HG03139 (cell line): ENCODE measurements around the gene AFG1L.
"Not testable (repeated sequence)": the region's sequence is repeated elsewhere in the genome, so short reads cannot be mapped to it uniquely, and the experiment has no call there.

Experiments used
- ATAC-seq: cut with Tn5 transposase; IDR thresholded peaks from one replicate; pipeline ENCODE4 v1.9.1; 2021; ENCODE audit not compliant: unreplicated experiment

AFG1L gene

DNA sequence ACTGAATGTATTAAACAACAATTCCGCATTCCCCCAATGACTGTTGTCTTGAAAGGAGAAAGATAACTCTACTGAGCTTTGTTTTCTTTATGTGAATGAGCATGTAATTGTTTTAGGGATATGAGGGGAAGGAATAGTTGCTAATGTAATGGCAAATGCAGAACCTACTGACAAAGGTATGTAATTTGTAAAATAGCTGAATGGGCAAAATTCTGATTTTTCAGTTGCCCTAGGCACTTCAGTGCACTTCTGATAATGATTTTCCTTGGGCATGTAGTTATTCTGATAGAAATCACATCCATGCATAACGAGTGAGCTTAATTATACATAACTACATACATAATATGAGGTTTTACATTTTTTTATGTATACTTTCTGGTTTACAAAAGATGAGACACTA, 212.5 kb downstream of the AFG1L start:
- no peak for ATAC-seq

DNA sequence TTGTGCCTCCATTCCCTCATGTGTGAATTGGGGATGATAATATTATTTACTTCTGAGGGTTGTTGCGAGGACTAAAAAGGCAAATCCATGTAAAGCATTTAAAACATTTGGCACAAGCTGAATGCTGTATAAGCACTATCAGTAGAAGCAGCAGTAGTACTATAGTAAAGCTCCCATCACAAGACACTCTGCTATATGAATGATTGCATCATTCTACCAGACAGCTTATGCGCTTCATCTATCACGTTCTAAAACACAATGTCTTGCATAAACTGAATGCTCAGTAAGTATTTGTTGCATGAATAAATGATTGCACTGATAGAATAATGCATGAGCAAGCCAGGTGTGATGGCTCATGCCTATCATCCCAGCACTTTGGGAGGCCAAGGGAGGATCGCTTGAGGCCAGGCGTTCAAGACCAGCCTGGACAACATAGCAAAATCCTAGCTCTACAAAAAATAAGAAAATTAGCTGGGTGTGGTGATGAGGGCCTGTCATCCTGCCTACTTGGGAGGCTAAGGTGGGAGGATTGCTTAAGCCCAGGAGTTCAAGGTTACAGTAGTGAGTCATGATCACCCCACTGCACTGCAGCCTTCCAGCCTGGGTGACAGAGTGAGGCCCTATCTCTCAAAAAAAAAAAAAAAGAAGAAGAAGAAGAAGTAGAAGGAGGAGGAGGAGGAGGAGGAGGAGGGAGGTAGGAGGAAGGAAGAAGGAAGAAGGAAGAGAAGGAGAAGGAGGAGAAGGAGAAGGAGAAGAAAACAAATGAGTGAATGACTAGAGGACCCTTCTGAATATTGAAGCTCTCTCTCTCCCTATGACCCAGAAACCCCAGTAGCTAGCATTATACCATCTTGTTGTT, 215.8 kb downstream of the AFG1L start:
- ATAC-seq = no peak

DNA sequence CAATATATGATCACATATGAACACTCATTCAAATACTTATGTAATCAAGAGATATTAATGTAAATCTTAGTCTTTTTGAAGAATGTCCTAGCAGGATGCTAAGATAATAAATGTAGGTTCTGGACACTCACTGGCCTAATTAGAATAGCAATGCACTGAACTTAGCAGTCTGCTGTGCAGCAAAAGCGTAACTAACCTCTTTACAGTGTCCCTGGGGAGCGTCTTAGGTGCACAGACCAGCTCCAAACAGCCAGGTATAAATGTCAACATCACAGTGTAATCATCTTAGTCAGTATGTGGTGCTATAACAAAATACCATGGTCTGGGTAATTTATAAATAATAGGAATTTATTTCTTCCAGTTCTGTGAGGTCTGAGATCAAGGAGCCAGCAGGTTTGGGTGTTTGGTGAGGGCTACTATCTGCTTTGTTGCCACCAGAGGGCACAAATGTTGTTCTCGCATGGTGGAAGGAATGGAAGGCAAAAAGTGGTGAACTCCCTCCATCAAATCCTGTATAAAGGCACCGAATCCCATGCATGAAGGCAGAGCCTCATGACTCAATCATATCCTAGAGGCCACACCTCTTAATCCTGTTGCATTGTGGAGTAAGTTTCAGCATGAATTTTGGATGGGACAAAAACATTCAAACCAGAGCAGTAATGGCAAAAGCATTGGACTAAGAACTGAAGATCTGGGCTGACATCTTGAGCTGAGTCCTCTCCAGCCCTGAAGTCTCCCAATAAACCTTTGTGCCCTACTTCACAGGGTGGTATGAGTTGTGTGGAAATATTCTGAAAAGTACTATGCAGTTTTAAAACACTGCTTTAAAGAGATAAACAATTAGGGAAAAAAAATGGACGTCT, 224.1 kb downstream of the AFG1L start:
- no peak for ATAC-seq

- no peak for ATAC-seq
These were observed 226.8 kb downstream of the AFG1L start for GRCh38 chr6:108521616-108522107.

DNA sequence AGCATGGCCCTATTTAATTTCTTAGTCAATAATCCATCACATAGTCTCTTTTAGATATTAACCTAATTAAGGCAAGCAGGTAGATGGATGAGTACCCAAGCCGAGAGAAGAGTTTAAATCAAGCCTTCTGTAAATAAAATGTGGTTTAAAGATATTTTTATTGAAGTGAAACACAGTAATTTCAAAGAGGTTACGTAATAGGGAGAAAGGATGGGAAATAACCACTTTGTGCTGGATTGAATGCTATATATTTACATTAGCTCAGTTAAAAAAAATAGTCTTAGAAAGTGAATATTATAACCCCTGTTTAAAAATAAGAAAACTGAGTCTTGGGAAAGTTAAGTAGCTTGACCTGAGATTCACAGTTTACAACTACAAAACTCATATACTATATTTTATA, 228.8 kb downstream of the AFG1L start:
- no peak for ATAC-seq

- no peak for ATAC-seq
These were observed 229.8 kb downstream of the AFG1L start for GRCh38 chr6:108524528-108525248.

DNA sequence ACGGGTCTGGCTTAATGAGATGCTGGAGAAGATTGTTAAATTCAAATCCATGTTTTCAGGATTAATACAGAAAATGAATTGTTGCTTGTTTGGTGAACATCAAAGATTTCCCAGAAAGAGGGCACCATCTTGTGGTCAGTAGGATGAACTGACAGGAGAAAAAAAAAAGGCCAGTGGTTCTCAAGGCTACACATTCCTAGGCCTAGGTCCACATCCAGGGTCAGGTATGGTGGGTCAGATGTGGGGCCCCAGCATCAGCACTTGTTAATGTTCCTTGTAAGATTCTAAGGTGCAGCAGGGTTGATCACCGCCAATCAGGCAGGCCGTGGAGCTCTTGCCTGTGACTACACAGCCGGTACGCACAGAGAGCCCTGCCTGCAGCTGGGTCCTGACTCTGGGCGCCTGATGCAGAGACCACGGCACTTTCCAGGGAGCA, 231.9 kb downstream of the AFG1L start:
- no peak for ATAC-seq

DNA sequence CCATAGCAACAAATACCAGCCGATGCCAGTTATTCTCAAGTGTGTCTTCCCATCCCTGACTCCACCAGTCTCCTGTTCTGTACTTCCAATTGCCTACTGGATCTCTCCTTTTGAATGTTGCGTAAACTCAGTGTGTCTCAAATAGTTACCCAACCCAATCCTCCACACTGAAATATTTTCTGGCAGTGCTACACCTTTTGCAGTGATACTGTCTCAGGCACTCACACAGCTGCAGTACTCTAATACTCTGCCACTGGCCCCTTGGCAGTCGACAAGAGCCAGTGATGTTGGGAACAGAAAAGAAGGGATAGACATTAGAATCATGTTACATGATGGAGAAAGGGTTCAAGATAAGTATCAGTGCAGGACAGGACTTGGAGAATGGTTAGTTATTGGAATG, 234.0 kb downstream of the AFG1L start:
- no peak for ATAC-seq

- ATAC-seq = no peak
These were observed 236.5 kb downstream of the AFG1L start for GRCh38 chr6:108531332-108531731.

DNA sequence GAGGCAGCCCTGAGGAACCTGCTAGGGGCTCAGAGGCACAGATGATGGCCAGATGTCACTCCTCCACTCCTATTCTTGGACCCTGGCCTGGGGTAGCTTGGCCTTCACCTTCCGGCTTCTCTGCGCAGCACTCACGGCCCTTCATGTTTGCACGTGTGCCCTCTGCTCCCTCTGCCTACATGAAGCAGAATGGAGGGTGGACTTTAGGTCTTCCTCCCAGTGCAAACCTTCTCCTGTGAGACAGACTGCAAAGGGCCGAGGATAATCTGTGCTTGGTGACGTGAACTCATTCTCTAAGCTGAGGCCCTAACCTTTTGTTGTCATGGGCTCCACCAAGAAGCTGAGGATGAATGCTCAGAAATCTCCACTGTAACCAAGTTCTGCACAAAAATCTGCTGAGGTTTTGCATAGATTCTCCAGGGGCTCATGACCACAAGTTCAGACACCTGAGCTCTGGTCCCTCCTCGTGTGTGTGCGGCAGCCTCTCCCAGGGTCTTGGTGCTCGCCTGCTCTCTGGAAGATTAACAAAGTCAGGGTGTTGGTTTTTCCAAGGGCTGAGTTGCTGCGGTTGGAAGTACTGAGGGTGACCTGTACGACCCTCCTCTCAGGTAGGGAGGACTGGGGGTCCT, 240.4 kb downstream of the AFG1L start:
- ATAC-seq = no peak

GRCh38 chr6:108535920-108536535, 241.2 kb downstream of the AFG1L start:
- not testable (repeated sequence) for ATAC-seq

DNA sequence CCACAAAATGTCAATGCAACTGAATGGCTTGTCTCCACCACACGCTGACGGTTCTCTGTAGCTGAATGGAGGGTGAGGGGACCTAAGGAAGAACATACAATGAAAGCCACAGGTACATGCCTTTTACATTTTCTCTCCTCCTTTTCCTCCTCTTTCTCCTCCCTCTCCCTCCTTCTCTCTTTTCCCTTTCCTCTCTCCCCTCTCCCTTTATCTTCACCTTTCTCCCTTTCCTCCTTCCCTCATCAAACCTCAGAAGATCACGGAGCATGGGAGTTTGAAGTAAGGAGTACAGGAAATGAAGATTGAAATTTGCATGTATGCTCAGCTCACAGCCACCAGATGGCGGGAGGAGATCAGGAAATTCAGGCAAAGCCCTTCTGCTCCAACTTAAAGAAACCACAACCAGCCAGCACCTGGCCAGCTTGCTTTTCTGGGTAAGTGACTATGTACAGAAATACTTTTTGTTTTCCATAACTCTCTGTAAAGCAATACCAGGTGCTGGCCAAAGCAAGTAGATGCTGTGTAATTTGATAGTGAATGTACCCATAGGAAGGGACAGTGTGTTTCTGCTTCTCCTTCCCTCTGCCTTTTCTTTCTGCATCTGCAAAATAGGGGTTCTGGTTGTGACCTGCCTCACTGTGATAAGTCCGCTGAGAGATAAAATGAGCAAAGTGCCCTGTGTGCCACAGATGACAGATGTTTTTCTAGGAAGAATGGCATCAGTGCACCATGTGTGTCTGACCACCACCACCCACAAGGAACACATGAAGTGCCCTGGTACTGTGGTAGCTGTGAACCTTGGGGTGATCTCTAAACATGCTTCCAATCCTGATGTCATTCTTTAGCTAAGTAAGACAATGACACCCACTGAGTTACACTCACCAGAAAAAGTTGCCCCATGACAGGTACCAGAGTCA, 247.2 kb downstream of the AFG1L start:
- peak; percentile 50 for ATAC-seq

DNA sequence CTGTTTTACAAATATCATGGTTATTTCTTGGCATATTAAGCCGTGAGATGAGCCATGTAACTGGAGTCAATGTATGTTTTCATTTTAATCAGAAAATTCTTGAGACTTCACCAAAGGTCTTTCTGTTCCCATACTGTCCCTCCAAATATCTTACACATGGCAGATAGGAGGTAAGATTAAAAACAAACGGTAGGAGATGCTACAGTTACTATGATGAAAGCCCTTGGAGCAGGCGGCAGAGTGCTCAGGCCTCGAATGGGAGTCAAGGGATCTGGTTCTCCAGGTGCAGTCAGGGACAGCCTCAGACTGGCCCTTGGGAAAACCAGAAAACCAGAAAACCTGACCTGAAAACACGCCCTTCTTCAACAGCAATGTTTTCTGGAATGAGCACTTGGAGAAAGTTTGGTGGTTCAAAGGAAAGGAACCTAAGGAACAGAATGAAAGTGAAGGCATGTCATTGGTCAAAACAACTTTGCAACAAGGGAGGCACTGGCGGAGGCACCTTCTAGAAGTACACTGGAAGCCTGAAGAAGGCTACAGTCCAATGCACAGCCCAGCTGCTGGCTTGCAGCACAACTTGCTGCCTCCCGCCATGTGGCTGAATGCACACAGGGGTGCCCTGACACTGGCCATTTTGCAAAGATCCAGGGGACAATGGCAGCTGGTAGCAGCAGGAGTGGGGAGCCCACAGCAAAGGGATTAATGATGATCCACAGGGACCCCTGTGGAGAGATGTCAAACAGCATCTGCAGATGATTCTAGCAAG, 248.5 kb downstream of the AFG1L start:
- ATAC-seq = no peak

DNA sequence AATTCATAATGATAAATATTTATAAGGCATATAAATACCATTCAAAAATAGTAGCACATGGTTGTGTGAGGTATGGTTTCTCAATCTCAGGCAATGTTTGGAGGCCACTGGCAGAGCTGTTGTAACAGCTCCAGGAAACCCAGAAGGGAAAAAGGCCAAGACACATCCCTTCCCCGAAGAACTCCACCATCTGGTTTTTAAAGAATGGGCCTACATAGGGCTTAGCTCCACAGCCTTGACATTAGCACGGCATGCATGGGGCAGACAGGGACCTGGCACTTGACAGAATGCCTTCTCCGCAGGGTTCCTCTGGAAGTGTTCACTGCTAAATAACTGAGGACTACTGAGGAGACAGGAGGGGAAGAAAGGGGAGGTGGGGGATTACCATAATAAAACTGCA, 249.8 kb downstream of the AFG1L start:
- ATAC-seq = no peak

DNA sequence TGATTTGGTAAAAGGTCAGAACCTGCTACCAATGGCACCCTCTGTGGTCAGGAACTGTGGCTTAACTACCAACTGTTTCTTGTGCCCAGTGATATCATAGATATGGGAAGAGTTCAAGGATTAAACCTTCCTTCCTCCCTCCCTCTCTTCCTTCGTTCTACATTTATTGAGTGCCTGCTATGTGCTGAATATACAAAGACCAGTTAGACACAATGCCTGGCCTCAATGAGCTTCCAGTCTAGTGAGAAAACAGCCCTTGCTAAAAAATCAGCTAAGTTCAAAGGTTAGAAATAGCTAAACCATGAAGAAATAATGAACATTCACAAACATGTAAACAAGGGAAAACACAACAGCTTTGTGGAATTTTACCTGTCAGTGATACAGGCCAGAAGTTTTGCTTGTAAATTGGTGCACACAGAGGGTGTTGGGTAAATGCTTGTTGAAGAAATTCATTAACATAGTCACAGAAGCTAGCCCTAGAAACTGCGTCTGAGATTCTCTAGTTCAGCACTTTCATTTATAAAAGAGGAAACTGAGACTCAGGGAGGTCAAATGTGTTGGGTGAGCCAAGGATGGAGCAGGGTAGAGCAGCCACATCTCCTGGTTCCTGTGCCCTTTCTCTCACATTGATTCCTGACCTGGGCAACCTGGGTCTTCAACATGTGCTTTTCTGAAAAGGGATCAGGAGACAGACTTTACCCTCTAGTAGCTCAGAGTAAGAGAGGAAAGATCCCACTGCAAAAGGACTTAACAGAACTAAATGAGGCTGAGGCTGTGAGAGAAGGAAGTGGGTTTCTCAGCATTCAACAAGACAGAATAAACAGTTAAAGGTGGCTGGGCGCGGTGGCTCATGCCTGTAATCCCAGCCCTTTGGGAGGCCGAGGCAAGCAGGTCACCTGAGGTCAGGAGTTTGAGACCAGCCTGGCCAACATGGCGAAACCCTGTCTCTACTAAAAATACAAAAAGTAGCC, 251.5 kb downstream of the AFG1L start:
- ATAC-seq = no peak

DNA sequence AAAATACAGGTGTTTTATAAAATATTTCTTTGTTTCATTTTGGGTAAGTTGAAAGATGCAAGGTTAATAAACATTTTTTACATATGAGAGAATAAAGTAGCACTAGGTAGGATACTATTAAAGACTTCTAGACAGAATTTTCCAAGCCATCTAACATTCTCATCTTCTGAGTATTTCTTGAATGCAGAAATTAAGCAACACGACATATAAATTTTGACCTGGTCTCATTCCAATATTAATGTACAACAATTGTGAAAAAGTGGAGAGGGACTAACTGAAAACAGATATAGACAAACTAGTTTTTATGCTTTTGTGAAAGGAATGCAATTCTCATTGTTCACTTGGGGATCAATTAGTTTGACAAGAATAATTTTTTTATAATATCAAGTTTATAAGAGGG, 254.4 kb downstream of the AFG1L start:
- ATAC-seq = no peak

- ATAC-seq = no peak
These were observed 254.9 kb downstream of the AFG1L start for GRCh38 chr6:108549741-108550140.
